HG03097 (cell line): ENCODE data around the gene CST1.
"Not testable (repeated sequence)": the region's sequence is repeated elsewhere in the genome, so short reads cannot be mapped to it uniquely, and the experiment has no call there.

Experiments
- ATAC-seq: cut with Tn5 transposase; IDR thresholded peaks from one replicate; pipeline ENCODE4 v1.9.1; 2021; ENCODE audit not compliant: unreplicated experiment, low FRiP score

CST1 gene

GRCh38 chr20:23750786-23751185 is at the start of gene CST1:
Gene CST1 (minus strand): TSS chr20:23750935. CDS start chr20:23750866, 69 bp downstream.
- not testable (repeated sequence) for ATAC-seq

GRCh38 chr20:23799216-23799847 is 48.6 kb upstream of the CST1 start:
- ATAC-seq: not testable (repeated sequence)

DNA sequence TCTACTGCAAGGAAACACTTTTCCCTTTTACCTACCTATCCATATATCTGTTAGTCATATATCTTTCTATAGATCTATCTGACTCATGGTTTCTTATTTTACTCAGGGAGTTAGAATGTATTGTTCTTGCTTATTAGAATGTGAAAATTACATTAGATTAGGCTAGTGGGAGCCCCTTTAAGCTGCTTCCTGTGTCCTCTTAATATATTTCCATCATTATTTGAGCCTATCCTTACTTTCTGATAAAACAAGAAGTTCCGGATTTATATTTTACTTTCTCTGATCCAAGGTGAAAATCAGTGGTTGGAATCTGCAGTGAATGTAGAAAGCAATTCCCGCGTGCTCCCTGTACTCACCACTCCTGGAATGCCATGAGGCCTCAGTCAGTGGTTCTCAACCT is 44.8 kb upstream of the CST1 start:
- ATAC-seq: no peak

DNA sequence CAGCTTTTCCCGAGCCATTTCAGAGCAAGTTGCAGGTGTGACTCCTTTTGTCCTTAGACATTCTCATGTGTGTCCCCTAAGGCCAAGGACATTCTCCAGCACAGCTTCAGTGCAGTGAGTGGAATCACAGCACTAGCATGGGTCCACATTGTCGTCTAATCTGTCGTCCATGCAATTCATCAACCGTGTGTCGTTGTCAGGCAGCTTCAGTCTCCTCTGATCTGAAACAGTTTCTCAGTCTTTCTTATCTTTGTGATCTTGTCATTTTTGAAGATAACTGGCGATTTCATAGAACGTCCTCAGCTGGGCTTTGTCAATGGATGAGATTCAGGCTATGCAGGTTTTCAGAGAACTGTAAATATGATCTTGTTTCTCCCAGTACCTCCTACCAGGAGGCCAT is 44.1 kb upstream of the CST1 start:
- ATAC-seq: no peak

DNA sequence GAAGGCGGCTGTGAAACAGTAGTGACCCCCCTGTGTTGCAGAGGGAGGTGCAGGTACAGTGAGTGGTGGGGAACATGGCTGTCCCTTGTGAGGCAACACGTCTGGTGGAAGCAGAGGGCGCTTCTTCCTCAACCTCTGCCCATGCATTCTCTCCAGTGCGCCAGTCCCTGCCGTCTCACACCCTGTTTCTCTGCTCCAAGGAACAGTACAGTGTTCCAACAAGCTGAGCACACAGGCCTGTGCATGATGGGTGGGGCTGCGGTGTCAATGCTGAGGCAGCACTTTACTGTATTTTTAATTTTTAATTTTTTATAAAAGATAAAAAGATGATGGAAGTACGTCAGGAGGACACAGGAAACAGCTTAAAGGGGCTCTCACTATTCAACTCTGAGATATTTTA is 43.3 kb upstream of the CST1 start:
- ATAC-seq: no peak

DNA sequence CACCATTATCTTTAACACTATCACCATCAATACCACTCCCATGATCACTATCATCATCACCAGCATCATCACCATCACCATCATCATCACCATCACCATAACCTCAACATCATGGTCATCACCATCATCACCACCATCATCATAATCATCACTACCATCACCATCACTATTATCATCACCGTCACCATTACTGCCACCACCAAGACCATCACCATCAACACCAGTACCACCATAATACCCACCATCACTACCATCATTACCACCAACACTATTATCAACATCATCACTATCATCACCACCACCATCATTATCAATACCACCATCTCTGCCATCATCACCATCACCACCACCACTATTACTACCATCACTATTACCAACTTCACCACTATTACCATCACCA is 32.7 kb upstream of the CST1 start:
- no peak for ATAC-seq

DNA sequence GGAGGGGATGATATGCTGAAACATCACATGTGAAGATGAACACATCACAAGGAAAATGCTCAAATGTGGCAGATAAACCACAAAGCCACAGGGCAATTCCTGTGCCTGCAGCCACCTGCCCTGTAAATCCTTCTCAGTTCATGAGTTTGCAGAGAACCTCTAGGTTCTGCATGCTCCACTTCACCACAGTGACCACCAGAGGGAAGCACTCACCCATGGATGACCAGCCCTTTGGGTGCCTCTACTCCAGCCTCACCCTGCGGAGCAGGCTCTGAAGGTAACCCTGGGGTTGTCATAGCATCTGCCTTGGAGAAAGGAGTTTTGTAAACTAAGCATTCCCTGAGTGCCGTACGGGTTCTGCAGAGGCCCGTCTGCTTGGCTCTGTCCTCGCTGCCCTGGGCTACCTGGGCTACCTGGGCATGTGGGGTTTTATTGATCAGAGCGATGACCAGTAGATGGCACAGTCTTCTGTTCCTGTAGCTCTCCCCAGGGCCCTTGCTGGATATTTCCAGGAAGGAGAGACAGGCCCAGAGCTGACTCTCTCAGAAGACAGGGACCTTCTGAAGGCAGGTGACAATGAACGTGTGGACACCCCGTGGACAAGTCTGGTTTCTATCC is 31.7 kb upstream of the CST1 start:
- ATAC-seq: no peak

- ATAC-seq: not testable (repeated sequence)
These were observed 27.9 kb upstream of the CST1 start for GRCh38 chr20:23778676-23779075.

- ATAC-seq: not testable (repeated sequence)
These were observed 26.6 kb upstream of the CST1 start for GRCh38 chr20:23777380-23777779.

GRCh38 chr20:23776067-23776771 is 25.5 kb upstream of the CST1 start:
- no peak for ATAC-seq

- ATAC-seq: no peak
These were observed 23.3 kb upstream of the CST1 start for GRCh38 chr20:23774081-23774480.

GRCh38 chr20:23773579-23773978 is 22.8 kb upstream of the CST1 start:
- no peak for ATAC-seq

DNA sequence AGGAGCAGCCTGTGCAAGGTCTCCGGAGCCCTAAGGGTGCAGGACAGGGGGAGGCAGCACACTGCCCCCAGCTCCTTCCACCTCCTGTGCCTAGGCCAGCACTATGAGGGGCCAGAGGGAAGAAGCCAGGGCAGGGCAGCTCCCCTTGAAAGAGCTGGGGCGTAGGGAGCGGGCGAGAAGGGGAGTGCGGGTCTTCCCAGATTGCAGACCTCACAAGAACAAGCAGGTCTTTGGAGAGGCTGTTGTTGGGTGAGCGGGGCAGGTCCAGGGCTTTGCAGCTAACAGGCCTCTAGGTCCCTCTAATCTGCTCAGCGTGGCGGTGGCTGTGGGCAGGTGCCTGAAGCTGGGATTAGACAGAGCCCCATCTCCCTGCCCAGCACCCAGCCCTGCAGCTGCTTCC is 22.4 kb upstream of the CST1 start:
- ATAC-seq: no peak

GRCh38 chr20:23772074-23772473 is 21.3 kb upstream of the CST1 start:
- no peak for ATAC-seq

GRCh38 chr20:23770384-23770783 is 19.6 kb upstream of the CST1 start:
- no peak for ATAC-seq

- not testable (repeated sequence) for ATAC-seq
These were observed 17.8 kb upstream of the CST1 start for GRCh38 chr20:23768520-23768919.

DNA sequence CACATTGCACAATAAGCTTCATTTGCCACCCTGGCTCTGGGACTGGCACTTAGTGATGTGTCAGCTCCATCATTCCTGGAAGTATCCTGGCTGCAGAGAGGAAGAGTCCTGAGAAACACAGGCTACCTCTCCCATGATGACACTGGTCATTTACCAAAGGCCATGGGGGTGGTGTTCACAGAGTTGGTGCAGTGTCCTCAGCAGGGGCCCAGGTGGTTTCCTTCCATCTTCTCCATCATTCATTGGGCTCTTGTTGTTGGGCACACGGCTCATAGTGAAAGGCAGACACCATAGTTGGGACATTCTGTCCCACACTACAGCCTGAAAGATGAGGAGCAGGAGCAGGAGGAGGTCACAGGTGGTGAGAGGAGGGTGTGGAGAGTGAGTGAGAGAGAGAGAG is 15.8 kb upstream of the CST1 start:
- no peak for ATAC-seq

DNA sequence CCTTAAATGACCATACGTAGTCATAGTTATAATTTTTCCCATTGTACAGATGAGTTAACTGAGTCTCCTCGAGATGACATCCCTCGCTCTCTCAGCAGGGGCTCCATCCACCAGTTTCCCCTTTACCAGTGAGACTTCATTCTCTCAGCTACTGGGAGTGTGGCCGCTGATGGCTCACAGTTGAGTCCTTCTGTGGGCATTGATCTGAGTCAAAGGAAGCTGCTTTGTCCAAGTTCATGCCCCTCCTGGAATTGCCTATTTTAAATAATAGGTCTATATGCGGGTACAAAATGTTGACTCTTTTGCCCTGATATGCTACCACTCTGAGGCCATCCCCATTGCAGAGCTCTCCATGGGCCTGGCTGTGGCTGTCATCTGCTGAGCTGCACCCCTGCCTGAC is 14.8 kb upstream of the CST1 start:
- no peak for ATAC-seq

DNA sequence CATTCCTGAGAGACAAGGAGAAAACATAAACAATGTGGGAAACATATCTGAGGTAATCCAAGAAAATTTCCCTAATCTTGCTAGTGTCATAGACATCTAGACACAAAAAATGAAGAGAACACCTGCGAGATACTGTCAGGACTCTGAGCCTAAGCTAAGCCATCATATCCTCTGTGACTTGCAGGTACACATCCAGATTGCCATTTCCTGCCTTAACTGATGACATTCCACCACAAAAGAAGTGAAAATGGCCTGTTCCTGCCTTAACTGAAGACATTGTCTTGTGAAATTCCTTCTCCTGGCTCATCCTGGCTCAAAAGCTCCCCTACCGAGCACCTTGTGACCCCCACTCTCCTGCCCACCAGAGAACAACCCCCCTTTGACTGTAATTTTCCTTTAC is 13.9 kb upstream of the CST1 start:
- not testable (repeated sequence) for ATAC-seq

- ATAC-seq: no peak
These were observed 12.6 kb upstream of the CST1 start for GRCh38 chr20:23763345-23763744.

DNA sequence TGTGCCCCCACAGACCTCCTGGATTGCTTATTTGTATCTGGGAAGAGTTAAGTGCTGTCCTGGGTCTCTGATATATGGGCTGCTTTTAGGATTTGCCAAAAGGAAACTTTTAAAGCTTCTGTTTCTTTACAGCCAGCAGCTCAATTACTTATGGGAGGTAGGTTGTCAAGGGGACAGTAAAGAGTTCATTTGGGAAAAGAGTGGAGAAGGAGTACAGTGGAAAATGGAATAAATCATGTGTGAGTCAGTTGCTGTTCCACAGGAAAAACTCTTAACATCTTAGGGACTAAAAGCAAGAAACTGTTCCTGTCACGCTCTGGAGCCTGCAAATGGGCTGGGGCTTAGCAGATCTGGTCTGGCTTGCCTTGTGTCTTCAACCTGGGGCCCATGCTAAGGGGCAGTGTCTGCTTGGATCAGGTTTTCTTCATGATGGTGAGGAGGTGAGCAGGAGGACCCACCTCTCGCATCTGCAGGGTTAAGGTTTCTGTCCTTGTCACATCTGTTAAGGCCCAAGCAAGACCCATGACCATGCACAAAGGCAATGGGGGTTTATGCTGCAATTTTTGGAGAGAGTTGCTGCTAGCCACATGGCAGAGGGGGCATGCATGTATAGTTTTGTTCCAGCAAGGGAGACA is 8.7 kb upstream of the CST1 start:
- no peak for ATAC-seq
